Neural progenitor cell (in vitro differentiated cells): Measurements from ENCODE around the gene ZNF71. TPM values are rescaled to one million over a fixed set of nuclear protein-coding genes. Genes with fewer than 3 reads are reported as not detected.

Source experiments
- DNase-seq: peaks from one replicate; pipeline ENCODE4 v3.0.0-alpha.2; 2016; ENCODE audit warnings: low spot score
- H2AFZ ChIP-seq: fragments of 200-600 bp; sonication (generic); replicated peaks from 2 replicates; pipeline ENCODE4 v1.6.1; 2016; ENCODE audit warnings: antibody characterized with exemption
- H3F3A ChIP-seq: fragments of 200-600 bp; sonication (generic); 2 replicates; pipeline ENCODE4 v1.6.1; 2016; ENCODE audit warnings: antibody characterized with exemption, low read depth
- H3K27ac ChIP-seq: fragments of 200-600 bp; sonication (generic); 2 replicates; pipeline ENCODE4 v1.5.1; 2016; ENCODE audit warnings: mild to moderate bottlenecking
- H3K27me3 ChIP-seq: fragments of 200-600 bp; sonication (generic); 2 replicates; pipeline ENCODE4 v1.6.1; 2016; ENCODE audit warnings: mild to moderate bottlenecking, moderate library complexity
- H3K36me3 ChIP-seq: fragments of 200-600 bp; sonication (generic); 2 replicates; pipeline ENCODE4 v1.5.1; 2016
- H3K4me1 ChIP-seq: fragments of 200-600 bp; sonication (generic); 2 replicates; pipeline ENCODE4 v1.6.1; 2016; ENCODE audit warnings: mixed run types
- H3K4me2 ChIP-seq: fragments of 200-600 bp; sonication (generic); 2 replicates; pipeline ENCODE4 v1.6.1; 2016
- H3K4me3 ChIP-seq: fragments of 200-600 bp; sonication (generic); 2 replicates; pipeline ENCODE4 v1.5.1; 2016
- H3K79me2 ChIP-seq: fragments of 200-600 bp; sonication (generic); 2 replicates; pipeline ENCODE4 v1.6.1; 2016; ENCODE audit warnings: low read depth
- H3K9ac ChIP-seq: fragments of 200-600 bp; sonication (generic); 2 replicates; pipeline ENCODE4 v1.6.1; 2016
- H3K9me3 ChIP-seq: fragments of 200-600 bp; sonication (generic); 2 replicates; pipeline ENCODE4 v1.5.1; 2016; ENCODE audit warnings: low read depth
- H4K20me1 ChIP-seq: fragments of 200-600 bp; sonication (generic); 2 replicates; pipeline ENCODE4 v1.6.1; 2016; ENCODE audit warnings: low read depth
- H3K27ac Mint-ChIP-seq: 3 replicates; pipeline ENCODE4 v1.8.0; 2021; ENCODE audit warnings: mixed read lengths
- H3K27me3 Mint-ChIP-seq: 2 replicates; pipeline ENCODE4 v1.8.0; 2022; ENCODE audit warnings: low read depth, mild to moderate bottlenecking, inconsistent platforms, moderate library complexity, mixed read lengths; ENCODE audit not compliant: insufficient read depth
- H3K36me3 Mint-ChIP-seq: 3 replicates; pipeline ENCODE4 v1.8.0; 2021; ENCODE audit warnings: mixed read lengths
- H3K4me1 Mint-ChIP-seq: 3 replicates; pipeline ENCODE4 v1.8.0; 2021; ENCODE audit warnings: mixed read lengths
- H3K4me3 Mint-ChIP-seq: 3 replicates; pipeline ENCODE4 v1.8.0; 2021; ENCODE audit warnings: mild to moderate bottlenecking, moderate library complexity, mixed read lengths
- H3K9me3 Mint-ChIP-seq: 3 replicates; pipeline ENCODE4 v1.8.0; 2020; ENCODE audit warnings: mixed read lengths
- CTCF ChIP-seq: fragments of 200-600 bp; sonication (generic); IDR thresholded peaks from 2 replicates; pipeline ENCODE4 v1.5.1; 2017; ENCODE audit warnings: antibody characterized with exemption, mild to moderate bottlenecking
- EZH2 ChIP-seq: fragments of 200-600 bp; sonication (generic); IDR thresholded peaks from 2 replicates; pipeline ENCODE4 v1.6.1; 2017; ENCODE audit warnings: antibody characterized with exemption, mild to moderate bottlenecking, moderate library complexity
- EZH2phosphoT487 ChIP-seq: fragments of 200-600 bp; sonication (generic); IDR thresholded peaks from 2 replicates; pipeline ENCODE4 v1.6.1; 2017; ENCODE audit warnings: antibody characterized with exemption
- total RNA-seq: library from RNA; depleted of rRNA; stranded (reverse); fragments of >200 nt; gene quantifications from 2 replicates; pipeline ENCODE4 v1.2.3, GENCODE V29; 2015; ENCODE audit warnings: low replicate concordance

The ZNF71 gene
- total RNA-seq, 1 donor from 2014 or later, result 9.3 TPM

GRCh38 chr19:56595548-56595899 is 422 bp downstream of the ZNF71 start:
- DNase-seq, result no peak
- peak overlapping the region; percentile 97 for H3K4me3 Mint-ChIP-seq
- H3K4me2 ChIP-seq, result peak overlapping the region; percentile 83
- H3K27ac ChIP-seq, result no peak overlapping the region
- peak overlapping the region; percentile 64 for H3K9ac ChIP-seq
- no peaks in the 10 kb centered on the region for H4K20me1 ChIP-seq
- peak overlapping the region; percentile 95 for H2AFZ ChIP-seq
- H3K27ac Mint-ChIP-seq, result peak overlapping the region; percentile 99
- H3K9me3 Mint-ChIP-seq, result peaks cover 78% of the 10 kb centered on the region
- peaks cover 7% of the 10 kb centered on the region for H3K27me3 Mint-ChIP-seq
- H3K36me3 ChIP-seq, result peaks cover 8% of the 10 kb centered on the region
- no peaks in the 10 kb centered on the region for H3K9me3 ChIP-seq
- TF ChIP-seq CTCF (no peak), EZH2 (no peak), EZH2phosphoT487 (no peak)
- peak overlapping the region; percentile 79 for H3K4me3 ChIP-seq
- no peaks in the 10 kb centered on the region for H3F3A ChIP-seq
- H3K79me2 ChIP-seq, result peaks cover 46% of the 10 kb centered on the region
- H3K27me3 ChIP-seq, result no peaks in the 10 kb centered on the region
- peaks cover 8% of the 10 kb centered on the region for H3K4me1 Mint-ChIP-seq
- H3K4me1 ChIP-seq, result peaks cover 3% of the 10 kb centered on the region
- peaks cover 43% of the 10 kb centered on the region for H3K36me3 Mint-ChIP-seq

GRCh38 chr19:56596676-56597075 is 1.6 kb downstream of the ZNF71 start:
- H3K36me3 Mint-ChIP-seq, result peaks cover 54% of the 10 kb centered on the region
- H3K27me3 Mint-ChIP-seq, result peaks cover 9% of the 10 kb centered on the region
- H3K9me3 Mint-ChIP-seq, result peaks cover 81% of the 10 kb centered on the region
- H3K27me3 ChIP-seq, result no peaks in the 10 kb centered on the region
- peaks cover 8% of the 10 kb centered on the region for H3K4me1 Mint-ChIP-seq
- H3K79me2 ChIP-seq, result peaks cover 58% of the 10 kb centered on the region
- H3F3A ChIP-seq, result no peaks in the 10 kb centered on the region
- H3K4me2 ChIP-seq, result peak overlapping the region; percentile 83
- H3K4me3 Mint-ChIP-seq, result peak overlapping the region; percentile 97
- TF ChIP-seq EZH2 (no peak), EZH2phosphoT487 (no peak)
- no peak overlapping the region for H3K27ac ChIP-seq
- no peak overlapping the region for H2AFZ ChIP-seq
- H3K9me3 ChIP-seq, result no peaks in the 10 kb centered on the region
- H3K27ac Mint-ChIP-seq, result no peak overlapping the region
- H3K4me3 ChIP-seq, result peak overlapping the region; percentile 79
- no peak for DNase-seq
- peaks cover 3% of the 10 kb centered on the region for H3K4me1 ChIP-seq
- H3K36me3 ChIP-seq, result peaks cover 8% of the 10 kb centered on the region
- H3K9ac ChIP-seq, result no peak overlapping the region
- no peaks in the 10 kb centered on the region for H4K20me1 ChIP-seq

GRCh38 chr19:56597696-56598095 is 2.6 kb downstream of the ZNF71 start:
- Mint-ChIP-seq H3K4me1 (peaks cover 8% of the 10 kb centered on the region), H3K4me3 (no peak overlapping the region), H3K36me3 (peaks cover 64% of the 10 kb centered on the region), H3K9me3 (peaks cover 83% of the 10 kb centered on the region), H3K27me3 (peaks cover 9% of the 10 kb centered on the region), H3K27ac (no peak overlapping the region)
- DNase-seq, result no peak
- Histone ChIP-seq H4K20me1 (no peaks in the 10 kb centered on the region), H3K4me2 (no peak overlapping the region), H3F3A (no peaks in the 10 kb centered on the region), H3K27ac (no peak overlapping the region), H3K9ac (no peak overlapping the region), H2AFZ (no peak overlapping the region), H3K9me3 (no peaks in the 10 kb centered on the region), H3K79me2 (peaks cover 68% of the 10 kb centered on the region), H3K4me3 (no peak overlapping the region), H3K36me3 (peaks cover 15% of the 10 kb centered on the region), H3K4me1 (peaks cover 3% of the 10 kb centered on the region), H3K27me3 (no peaks in the 10 kb centered on the region)
- TF ChIP-seq EZH2 (no peak), CTCF (no peak), EZH2phosphoT487 (no peak)

GRCh38 chr19:56601375-56601774 is 6.3 kb downstream of the ZNF71 start:
- Histone ChIP-seq H3K9ac (no peak overlapping the region), H3K27me3 (no peaks in the 10 kb centered on the region), H3K27ac (no peak overlapping the region), H3K9me3 (peaks cover 10% of the 10 kb centered on the region), H3K4me3 (no peak overlapping the region), H3K79me2 (peaks cover 92% of the 10 kb centered on the region), H2AFZ (no peak overlapping the region), H3K4me2 (no peak overlapping the region), H3K4me1 (no peaks in the 10 kb centered on the region), H3F3A (no peaks in the 10 kb centered on the region), H4K20me1 (no peaks in the 10 kb centered on the region), H3K36me3 (peaks cover 32% of the 10 kb centered on the region)
- H3K4me3 Mint-ChIP-seq, result no peak overlapping the region
- peaks cover 4% of the 10 kb centered on the region for H3K27me3 Mint-ChIP-seq
- no peak for DNase-seq
- no peak overlapping the region for H3K27ac Mint-ChIP-seq
- peaks cover 88% of the 10 kb centered on the region for H3K36me3 Mint-ChIP-seq
- peaks cover 90% of the 10 kb centered on the region for H3K9me3 Mint-ChIP-seq
- H3K4me1 Mint-ChIP-seq, result no peaks in the 10 kb centered on the region
- TF ChIP-seq EZH2phosphoT487 (no peak), CTCF (no peak), EZH2 (no peak)
